B cell (primary cell): ENCODE data around the gene ALG6. TPM values are rescaled to one million over a fixed set of nuclear protein-coding genes. Genes with fewer than 3 reads are reported as not detected.
A peak's percentile ranks its signal among the peaks of the same experiment; 100 is the strongest.

ENCODE experiments used
- ATAC-seq: fragments of 200-7000 bp; cut with Tn5 transposase; one replicate; pipeline ENCODE4 v1.10.0; 2021; ENCODE audit warnings: low read depth, mild to moderate bottlenecking, moderate number of reproducible peaks, moderate library complexity
- CTCF ChIA-PET: fragments of 350-600 bp; sonication (Branson Sonifier 250); formaldehyde crosslinking; loops from one replicate; lab custom pipeline; 2021; ENCODE audit warnings: antibody characterized with exemption, inconsistent platforms; lab: Charles Lee
- POLR2A ChIA-PET: fragments of 350-600 bp; sonication (Branson Sonifier 250); formaldehyde crosslinking; loops from one replicate; lab custom pipeline; 2021; ENCODE audit warnings: antibody characterized with exemption; lab: Charles Lee
- DNase-seq: peaks from one replicate; pipeline ENCODE4 v3.0.0; 2013
- H2AFZ ChIP-seq: 2 replicates; pipeline ENCODE4 v1.6.1; 2012; ENCODE audit warnings: mild to moderate bottlenecking, low read depth, low read length; ENCODE audit not compliant: insufficient read depth, poor library complexity, severe bottlenecking
- H3K27ac ChIP-seq, 2 donors: 1 replicate in 1 of 2; 2 replicates in 1 of 2; pipeline ENCODE4 v1.5.1; 2012 to 2013; ENCODE audit warnings: low read length in 2 of 2, mild to moderate bottlenecking in 2 of 2, moderate library complexity in 1 of 2
- H3K27me3 ChIP-seq, 4 experiments: fragments of 200-600 bp in 1 of 4; sonication (generic) in 1 of 4; replicated peaks in 1 of 4; 1 replicate in 2 of 4; 2 replicates in 2 of 4; pipeline versions ENCODE4 v1.6.1 to v1.7.0; 2013 to 2016; ENCODE audit warnings: low read length in 3 of 4, mild to moderate bottlenecking in 2 of 4, mixed read lengths in 1 of 4, moderate library complexity in 1 of 4; ENCODE audit not compliant: insufficient read depth in 4 of 4, control insufficient read depth in 3 of 4; ENCODE audit errors: control extremely low read depth in 1 of 4
- H3K36me3 ChIP-seq, 2 experiments: replicated peaks in 1 of 2; 1 replicate in 1 of 2; 2 replicates in 1 of 2; pipeline versions ENCODE4 v1.6.1 to v1.7.1; 2013; ENCODE audit warnings: low read length in 1 of 2; ENCODE audit not compliant: insufficient read depth in 2 of 2, control insufficient read depth in 1 of 2; ENCODE audit errors: control extremely low read depth in 1 of 2, extremely low read depth in 1 of 2
- H3K4me1 ChIP-seq, 2 donors: fragments of 200-600 bp in 1 of 2; sonication (generic) in 1 of 2; 1 replicate in 1 of 2; 2 replicates in 1 of 2; pipeline versions ENCODE4 v1.5.1 to v1.6.1; 2013 to 2017; ENCODE audit warnings: low read length in 2 of 2; ENCODE audit not compliant: control insufficient read depth in 2 of 2, insufficient read depth in 2 of 2
- H3K4me2 ChIP-seq: replicated peaks from 2 replicates; pipeline ENCODE3; 2012; ENCODE audit warnings: mild to moderate bottlenecking, low read depth, low read length; ENCODE audit not compliant: poor library complexity, severe bottlenecking
- H3K4me3 ChIP-seq, 5 experiments: fragments of 200-600 bp in 1 of 5; sonication (generic) in 1 of 5; 1 replicate in 3 of 5; 2 replicates in 2 of 5; pipeline versions ENCODE4 v1.5.1 to v1.7.0; 2011 to 2016; ENCODE audit warnings: low read length in 4 of 5, mild to moderate bottlenecking in 4 of 5, low read depth in 2 of 5, control low read depth in 1 of 5, moderate library complexity in 1 of 5; ENCODE audit not compliant: insufficient read depth in 1 of 5; ENCODE audit errors: control extremely low read depth in 1 of 5, extremely low read depth in 1 of 5
- H3K79me2 ChIP-seq: fragments of 200-600 bp; sonication (generic); one replicate; pipeline ENCODE4 v1.6.0; 2016; ENCODE audit warnings: low read length; ENCODE audit not compliant: control insufficient read depth, insufficient read depth
- H3K9ac ChIP-seq: fragments of 200-600 bp; sonication (generic); 2 replicates; pipeline ENCODE4 v1.6.1; 2017; ENCODE audit warnings: mild to moderate bottlenecking, low read length, moderate library complexity
- H3K9me3 ChIP-seq, 3 donors: one replicate each; pipeline versions ENCODE4 v1.6.1 to v1.7.1; 2013; ENCODE audit warnings: low read length in 2 of 3; ENCODE audit not compliant: control insufficient read depth in 2 of 3, insufficient read depth in 1 of 3; ENCODE audit errors: control extremely low read depth in 1 of 3
- H4K20me1 ChIP-seq: 2 replicates; pipeline ENCODE4 v1.6.0; 2012; ENCODE audit warnings: mild to moderate bottlenecking, low read length; ENCODE audit not compliant: insufficient read depth, control insufficient read depth, poor library complexity, severe bottlenecking
- H3K27ac Mint-ChIP-seq: one replicate; pipeline ENCODE4 v1.8.0; 2021; ENCODE audit warnings: mixed read lengths
- H3K27me3 Mint-ChIP-seq: one replicate; pipeline ENCODE4 v1.8.0; 2021; ENCODE audit warnings: mixed read lengths
- H3K4me1 Mint-ChIP-seq: one replicate; pipeline ENCODE4 v1.8.0; 2021; ENCODE audit warnings: mixed read lengths
- H3K4me3 Mint-ChIP-seq: one replicate; pipeline ENCODE4 v1.8.0; 2021; ENCODE audit warnings: mixed read lengths
- H3K9me3 Mint-ChIP-seq: one replicate; pipeline ENCODE4 v1.8.0; 2022; ENCODE audit warnings: mixed read lengths; ENCODE audit not compliant: insufficient read depth
- EZH2 ChIP-seq: IDR thresholded peaks from 2 replicates; pipeline ENCODE4 v1.6.1; 2012; ENCODE audit warnings: borderline replicate concordance, low read depth, mild to moderate bottlenecking, moderate library complexity, low read length; ENCODE audit not compliant: insufficient read depth, poor library complexity, severe bottlenecking
- WGBS: methylation state at CpG from one replicate; pipeline ENCODE4 v1.1.5; 2013; ENCODE audit warnings: missing lambda C conversion rate; ENCODE audit not compliant: insufficient coverage; 5-methylcytosine and 5-hydroxymethylcytosine counted together
- intact Hi-C: fragments of 100-400 bp; cut with micrococcal nuclease; formaldehyde crosslinking; loops from one replicate; pipeline ENCODE4 v1.10.0; 2022
- polyA plus RNA-seq: library from polyadenylated mRNA; depleted of rRNA; stranded (reverse); fragments of >200 nt; gene quantifications from 2 replicates; pipeline ENCODE4 v1.2.3, GENCODE V29; 2012
- total RNA-seq, 2 donors: library from RNA; stranded (reverse); fragments of 120-200 nt in 1 of 2; gene quantifications; 1 replicate in 1 of 2; 2 replicates in 1 of 2; pipeline versions ENCODE4 v1.2.3 to v1.2.4, GENCODE V29; 2013 to 2022
- TF ChIP-seq, protein P1 (sequence below): fragments of 200-600 bp; IDR thresholded peaks from one replicate; pipeline ENCODE4 v1.8.0; 2022; ENCODE audit warnings: antibody characterized with exemption, mild to moderate bottlenecking

Gene ALG6
- total and polyA plus RNA-seq, 2 donors (not counting 1 experiment from before 2014, with no cell fraction given): 9.7 to 31.4 TPM

DNA sequence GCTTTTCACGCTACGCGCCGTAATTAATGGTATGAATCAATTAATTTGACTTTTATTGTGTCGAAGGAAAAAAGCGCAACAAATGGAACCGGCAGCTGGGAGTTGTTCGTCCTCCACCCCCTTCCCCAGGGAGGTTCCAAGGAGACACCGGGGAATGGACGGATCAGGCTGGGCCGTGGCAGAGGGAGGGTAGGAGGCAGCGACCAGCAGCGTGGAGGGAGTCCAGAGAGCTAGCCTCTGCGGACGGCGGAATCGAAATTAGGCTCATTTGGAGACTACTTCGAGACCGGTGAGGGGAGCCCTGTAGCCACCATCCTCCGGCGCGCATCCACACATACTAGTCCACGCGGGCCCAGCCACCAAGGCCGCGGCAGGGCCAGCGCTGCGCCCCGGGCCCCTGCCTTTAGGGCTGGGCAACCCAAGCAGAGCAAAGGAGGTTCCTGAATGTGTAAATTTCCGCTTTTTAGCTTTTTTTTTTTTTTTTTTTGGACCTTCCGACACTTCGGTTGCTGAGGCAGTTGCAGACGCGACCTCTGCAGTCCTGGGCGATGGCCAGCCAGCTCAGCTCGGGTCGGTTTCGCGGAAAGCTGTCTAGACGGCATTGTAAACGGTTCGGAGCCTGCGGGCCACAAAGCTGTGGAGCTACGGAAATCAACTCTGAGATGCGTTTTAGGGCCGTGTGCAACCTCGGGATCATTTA lies 47.3 kb upstream of the ALG6 start:
- Histone ChIP-seq H3K4me2 (peak overlapping the region; percentile 16), H3K27me3 (peaks cover 0 to 84% (median 65%) of the 10 kb centered on the region in 4 experiments), H3K79me2 (no peaks in the 10 kb centered on the region), H3K36me3 (no peaks in the 10 kb centered on the region), H2AFZ (no peak overlapping the region), H3K4me1 (peaks cover 56 to 69% of the 10 kb centered on the region in 2 donors), H3K9me3 (peaks cover under 1 to 76% (median 34%) of the 10 kb centered on the region in 3 donors), H4K20me1 (no peaks in the 10 kb centered on the region), H3K4me3 (no peak overlapping the region), H3K27ac (no peak overlapping the region), H3K9ac (no peak overlapping the region)
- Mint-ChIP-seq H3K4me1 (peaks cover 35% of the 10 kb centered on the region), H3K4me3 (peak overlapping the region; percentile 34), H3K27me3 (peaks cover 61% of the 10 kb centered on the region), H3K27ac (peak overlapping the region; percentile 65), H3K9me3 (peaks cover 8% of the 10 kb centered on the region)
- intact Hi-C loops: no loop called here
- WGBS: 12% methylated on average over 42 of the region's 47 CpGs
- DNase-seq (peak; percentile 55), ATAC-seq (no peak)
- POLR2A ChIA-PET: no interaction called here
- CTCF ChIA-PET: no interaction called here
- no peak for TF ChIP-seq EZH2
- TF ChIP-seq, protein P1, sequence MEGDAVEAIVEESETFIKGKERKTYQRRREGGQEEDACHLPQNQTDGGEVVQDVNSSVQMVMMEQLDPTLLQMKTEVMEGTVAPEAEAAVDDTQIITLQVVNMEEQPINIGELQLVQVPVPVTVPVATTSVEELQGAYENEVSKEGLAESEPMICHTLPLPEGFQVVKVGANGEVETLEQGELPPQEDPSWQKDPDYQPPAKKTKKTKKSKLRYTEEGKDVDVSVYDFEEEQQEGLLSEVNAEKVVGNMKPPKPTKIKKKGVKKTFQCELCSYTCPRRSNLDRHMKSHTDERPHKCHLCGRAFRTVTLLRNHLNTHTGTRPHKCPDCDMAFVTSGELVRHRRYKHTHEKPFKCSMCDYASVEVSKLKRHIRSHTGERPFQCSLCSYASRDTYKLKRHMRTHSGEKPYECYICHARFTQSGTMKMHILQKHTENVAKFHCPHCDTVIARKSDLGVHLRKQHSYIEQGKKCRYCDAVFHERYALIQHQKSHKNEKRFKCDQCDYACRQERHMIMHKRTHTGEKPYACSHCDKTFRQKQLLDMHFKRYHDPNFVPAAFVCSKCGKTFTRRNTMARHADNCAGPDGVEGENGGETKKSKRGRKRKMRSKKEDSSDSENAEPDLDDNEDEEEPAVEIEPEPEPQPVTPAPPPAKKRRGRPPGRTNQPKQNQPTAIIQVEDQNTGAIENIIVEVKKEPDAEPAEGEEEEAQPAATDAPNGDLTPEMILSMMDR: no peak

- peak overlapping the region in 1 of 5 experiments; percentile 57 for H3K4me3 ChIP-seq
Observed at GRCh38 chr1:63321066-63321784, 46.2 kb upstream of the ALG6 start.

More at GRCh38 chr1:63321066-63321784, 46.2 kb upstream of the ALG6 start:
- Mint-ChIP-seq H3K4me1 (peaks cover 35% of the 10 kb centered on the region), H3K27me3 (peaks cover 61% of the 10 kb centered on the region), H3K27ac (peak overlapping the region; percentile 86), H3K4me3 (peak overlapping the region; percentile 83), H3K9me3 (peaks cover 8% of the 10 kb centered on the region)
- peaks cover 58 to 75% of the 10 kb centered on the region in 2 donors for H3K4me1 ChIP-seq
- intact Hi-C loops: no loop called here
- DNase-seq: peak; percentile 49
- ATAC-seq: no peak
- no peaks in the 10 kb centered on the region for H3K36me3 ChIP-seq
- H3K4me2 ChIP-seq: peak overlapping the region; percentile 89
- ChIA-PET POLR2A (no interaction called here), CTCF (no interaction called here)
- peaks cover 2 to 82% (median 68%) of the 10 kb centered on the region in 4 experiments for H3K27me3 ChIP-seq
- H2AFZ ChIP-seq: peak overlapping the region; percentile 68
- H3K9me3 ChIP-seq: peaks cover 4 to 81% (median 37%) of the 10 kb centered on the region in 3 donors
- no peaks in the 10 kb centered on the region for H4K20me1 ChIP-seq
- no peak overlapping the region for H3K9ac ChIP-seq
- WGBS: 15% methylated on average over 36 of the region's 39 CpGs
- TF ChIP-seq EZH2: no peak
- TF ChIP-seq, protein P1: no peak
- no peaks in the 10 kb centered on the region for H3K79me2 ChIP-seq
- H3K27ac ChIP-seq: no peak overlapping the region
